GM23248 (cell line): Measurements from ENCODE around the gene MYT1.

ENCODE experiments used
- EZH2 ChIP-seq: fragments of 200-600 bp; sonication (generic); IDR thresholded peaks from 2 replicates; pipeline ENCODE4 v1.6.1; 2018; ENCODE audit warnings: antibody characterized with exemption, mild to moderate bottlenecking; ENCODE audit not compliant: insufficient read depth, poor library complexity, severe bottlenecking
- EZH2phosphoT487 ChIP-seq: fragments of 200-600 bp; sonication (generic); IDR thresholded peaks from 2 replicates; pipeline ENCODE4 v1.6.1; 2018; ENCODE audit warnings: antibody characterized with exemption, moderate library complexity, mild to moderate bottlenecking, low read depth; ENCODE audit not compliant: insufficient read depth

DNA sequence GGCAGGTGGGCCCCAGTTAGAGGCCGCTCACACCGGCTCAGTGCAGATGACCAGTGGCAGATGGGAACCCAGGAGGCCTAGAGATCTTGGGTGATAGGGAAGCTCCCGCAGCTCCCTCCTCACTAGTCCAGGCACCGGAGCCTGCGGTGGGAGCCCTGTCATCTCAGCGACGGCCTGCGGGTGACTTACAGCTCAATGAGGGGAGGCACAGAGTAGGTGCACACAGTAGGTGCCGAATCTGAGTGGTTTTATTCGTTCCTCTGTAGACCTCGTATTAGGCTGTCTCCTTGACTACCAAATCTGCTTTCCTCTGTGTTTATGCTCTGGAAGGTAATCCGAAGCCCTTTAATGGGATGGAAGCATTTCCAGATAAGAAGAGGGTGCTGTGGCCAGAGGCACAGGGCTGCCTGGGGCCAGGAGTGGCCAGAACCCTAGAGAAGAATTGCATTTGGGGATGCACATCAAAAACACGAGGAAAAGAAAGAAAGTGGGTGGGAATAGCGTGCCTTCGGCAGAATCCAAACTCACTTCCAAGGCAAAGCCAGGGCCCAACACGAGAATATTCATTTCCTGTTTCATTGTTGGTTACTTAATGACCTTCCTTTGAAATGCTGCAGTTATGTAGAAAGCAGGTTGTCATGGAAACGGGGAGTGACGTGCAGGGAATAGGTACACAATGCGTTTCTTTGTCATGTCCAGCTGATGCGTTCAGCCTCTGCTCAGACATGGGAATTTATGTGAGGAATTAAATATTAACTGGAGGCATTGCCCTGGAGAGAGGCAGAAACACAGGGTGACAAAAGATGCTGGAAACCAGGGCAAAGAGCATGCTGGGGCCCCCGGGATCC, 24.7 kb downstream of the MYT1 start:
- TF ChIP-seq EZH2phosphoT487 (no peak), EZH2 (no peak)
